ENCODE data around the gene DLEC1. TPM values are rescaled to one million over a fixed set of nuclear protein-coding genes. Genes with fewer than 3 reads are reported as not detected.

DLEC1 gene
- total and polyA plus RNA-seq, 5 donors from 2014 or later: 0.09 to 4.9 (median 0.64) TPM

DNA sequence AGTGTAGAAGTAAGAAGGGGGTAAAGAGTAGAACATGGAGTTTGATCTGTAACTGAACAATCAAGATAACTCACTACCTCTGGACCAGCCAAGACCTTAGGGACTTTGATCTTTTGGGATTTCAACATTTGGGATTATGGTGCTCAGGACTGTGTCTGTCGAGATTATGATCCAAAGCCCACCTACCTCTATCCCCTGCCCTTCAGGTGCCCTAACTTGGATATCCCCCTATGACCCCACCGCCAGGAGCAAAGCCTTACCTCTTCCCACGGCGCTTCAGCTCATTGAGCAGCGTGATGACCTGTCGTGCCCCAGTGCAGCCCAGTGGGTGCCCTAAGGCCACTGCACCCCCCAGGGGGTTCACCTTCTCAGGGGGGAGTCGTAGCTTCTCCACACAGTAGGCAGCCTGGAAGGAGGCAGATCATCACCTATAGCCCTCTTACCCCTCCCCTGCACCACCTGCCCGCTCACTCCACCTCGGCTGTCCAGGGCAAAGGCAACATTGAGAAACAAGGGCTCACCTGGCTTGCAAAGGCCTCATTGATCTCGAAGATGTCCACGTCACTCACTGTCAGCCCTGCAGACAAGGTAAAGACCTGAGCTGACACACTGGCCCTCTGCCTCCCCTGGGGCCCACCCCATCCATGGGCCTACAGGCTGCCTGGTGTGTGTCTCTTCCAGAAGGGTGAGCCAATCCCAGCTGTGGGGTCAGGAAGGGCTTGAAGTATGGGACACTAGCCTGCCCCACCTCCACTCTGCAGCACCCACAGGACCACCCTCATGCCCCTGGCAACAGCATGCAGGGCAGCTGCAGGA, 86.5 kb downstream of the DLEC1 start:
- no peak overlapping the region for H3K27ac ChIP-seq (ENCODE audit: insufficient read depth, low read length, poor library complexity, severe bottlenecking)
- no peaks in the 10 kb centered on the region for H3K27me3 ChIP-seq (ENCODE audit: control insufficient read depth, insufficient read depth, low read length)
- Mint-ChIP-seq H3K4me3 (no peak overlapping the region), H3K27ac (peak overlapping the region in 1 of 3 donors; percentile 36), H3K4me1 (peaks cover 0 to 18% (median 8%) of the 10 kb centered on the region in 4 donors), H3K36me3 (peaks cover 48% of the 10 kb centered on the region), H3K9me3 (no peaks in the 10 kb centered on the region), H3K27me3 (no peaks in the 10 kb centered on the region)
- H3K9me3 ChIP-seq (ENCODE audit: control insufficient read depth in 2 of 2, low read length in 2 of 2): no peaks in the 10 kb centered on the region
- no peak overlapping the region for H3K4me3 ChIP-seq (ENCODE audit: low read depth, low read length)
- H3K4me1 ChIP-seq (ENCODE audit: control insufficient read depth, insufficient read depth, low read length, poor library complexity, severe bottlenecking): peaks cover 7% of the 10 kb centered on the region
- peaks cover 91% of the 10 kb centered on the region for H3K36me3 ChIP-seq (ENCODE audit: control insufficient read depth, insufficient read depth, low read length)
- DNase-seq (no peak), ATAC-seq (ENCODE audit: low read depth in 2 of 2) (no peak)

- Mint-ChIP-seq H3K36me3 (peaks cover 50% of the 10 kb centered on the region), H3K4me3 (no peak overlapping the region), H3K9me3 (no peaks in the 10 kb centered on the region), H3K27me3 (no peaks in the 10 kb centered on the region), H3K27ac (peak overlapping the region in 1 of 3 donors; percentile 52), H3K4me1 (peaks cover 0 to 19% (median 11%) of the 10 kb centered on the region in 4 donors)
- Histone ChIP-seq H3K36me3 (ENCODE audit: control insufficient read depth, insufficient read depth, low read length) (peaks cover 89% of the 10 kb centered on the region), H3K4me1 (ENCODE audit: control insufficient read depth, insufficient read depth, low read length, poor library complexity, severe bottlenecking) (peaks cover 7% of the 10 kb centered on the region), H3K4me3 (ENCODE audit: low read depth, low read length) (no peak overlapping the region), H3K27me3 (ENCODE audit: control insufficient read depth, insufficient read depth, low read length) (no peaks in the 10 kb centered on the region), H3K27ac (ENCODE audit: insufficient read depth, low read length, poor library complexity, severe bottlenecking) (no peak overlapping the region), H3K9me3 (ENCODE audit: control insufficient read depth in 2 of 2, low read length in 2 of 2) (no peaks in the 10 kb centered on the region)
- no peak for DNase-seq
- ATAC-seq (ENCODE audit: low read depth in 2 of 2): no peak
These were observed 87.3 kb downstream of the DLEC1 start for GRCh38 chr3:38126121-38126892.

- H3K36me3 ChIP-seq (ENCODE audit: control insufficient read depth, insufficient read depth, low read length): peaks cover 88% of the 10 kb centered on the region
- H3K27ac ChIP-seq (ENCODE audit: insufficient read depth, low read length, poor library complexity, severe bottlenecking): no peak overlapping the region
- Mint-ChIP-seq H3K4me1 (peaks cover 0 to 31% (median 22%) of the 10 kb centered on the region in 4 donors), H3K4me3 (no peak overlapping the region), H3K36me3 (peaks cover 51% of the 10 kb centered on the region), H3K9me3 (no peaks in the 10 kb centered on the region), H3K27ac (peak overlapping the region; percentile 55 to 93 (median 80)), H3K27me3 (no peaks in the 10 kb centered on the region)
- no peak overlapping the region for H3K4me3 ChIP-seq (ENCODE audit: low read depth, low read length)
- H3K27me3 ChIP-seq (ENCODE audit: control insufficient read depth, insufficient read depth, low read length): no peaks in the 10 kb centered on the region
- peak in 1 of 2 donors; percentile 14 for ATAC-seq (ENCODE audit: low read depth in 2 of 2)
- H3K4me1 ChIP-seq (ENCODE audit: control insufficient read depth, insufficient read depth, low read length, poor library complexity, severe bottlenecking): peaks cover 7% of the 10 kb centered on the region
- H3K9me3 ChIP-seq (ENCODE audit: control insufficient read depth in 2 of 2, low read length in 2 of 2): no peaks in the 10 kb centered on the region
- DNase-seq: no peak
These were observed 88.7 kb downstream of the DLEC1 start for GRCh38 chr3:38127611-38128302.

DNA sequence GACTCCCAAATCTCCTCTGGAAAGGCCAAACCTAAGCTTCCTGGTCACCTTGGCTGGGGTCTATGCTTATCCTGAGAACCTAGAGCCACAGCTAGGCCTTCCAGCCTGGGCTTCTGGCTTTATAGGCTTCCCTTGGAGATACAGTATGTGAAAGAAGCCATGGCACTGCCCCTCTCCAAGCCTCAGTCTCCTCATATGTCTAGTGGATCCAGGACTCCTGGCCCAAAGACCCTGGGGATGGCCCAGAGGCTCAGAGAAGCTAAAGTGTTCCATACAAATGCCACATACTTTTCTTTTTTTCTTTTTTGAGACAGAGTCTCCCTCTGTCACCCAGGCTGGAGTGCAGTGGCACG, 89.3 kb downstream of the DLEC1 start:
- no peaks in the 10 kb centered on the region for H3K9me3 Mint-ChIP-seq
- peak overlapping the region in 1 of 3 donors; percentile 80 for H3K27ac Mint-ChIP-seq
- peaks cover 0 to 35% (median 26%) of the 10 kb centered on the region in 4 donors for H3K4me1 Mint-ChIP-seq
- no peak overlapping the region for H3K4me3 Mint-ChIP-seq
- H3K27me3 Mint-ChIP-seq: no peaks in the 10 kb centered on the region
- no peak overlapping the region for H3K27ac ChIP-seq (ENCODE audit: insufficient read depth, low read length, poor library complexity, severe bottlenecking)
- no peak for ATAC-seq (ENCODE audit: low read depth in 2 of 2)
- H3K27me3 ChIP-seq (ENCODE audit: control insufficient read depth, insufficient read depth, low read length): no peaks in the 10 kb centered on the region
- H3K4me1 ChIP-seq (ENCODE audit: control insufficient read depth, insufficient read depth, low read length, poor library complexity, severe bottlenecking): peaks cover 7% of the 10 kb centered on the region
- H3K36me3 ChIP-seq (ENCODE audit: control insufficient read depth, insufficient read depth, low read length): peaks cover 88% of the 10 kb centered on the region
- H3K9me3 ChIP-seq (ENCODE audit: control insufficient read depth in 2 of 2, low read length in 2 of 2): no peaks in the 10 kb centered on the region
- H3K4me3 ChIP-seq (ENCODE audit: low read depth, low read length): no peak overlapping the region
- H3K36me3 Mint-ChIP-seq: peaks cover 46% of the 10 kb centered on the region
- DNase-seq: no peak

DNA sequence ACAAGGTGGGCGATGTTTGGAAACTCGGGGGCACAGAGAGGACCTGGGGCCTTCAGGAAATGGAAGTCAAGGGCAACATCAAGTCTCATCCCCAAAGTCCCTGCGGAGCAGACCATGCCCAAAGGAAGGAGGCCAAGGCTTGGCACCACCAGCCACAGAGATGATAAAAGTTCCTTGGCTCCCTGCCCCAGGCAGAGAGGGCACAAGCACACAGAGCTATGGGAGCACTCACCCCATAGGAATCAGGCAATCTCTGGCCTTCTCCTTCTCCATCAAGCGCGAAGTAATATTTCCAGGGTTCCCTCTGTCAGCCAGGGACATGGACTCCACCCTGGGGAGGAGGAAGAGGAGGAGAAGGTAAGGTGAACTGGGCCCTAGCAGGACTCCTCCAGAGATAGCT, 90.0 kb downstream of the DLEC1 start:
- H3K27ac Mint-ChIP-seq: peak overlapping the region in 1 of 3 donors; percentile 67
- H3K27ac ChIP-seq (ENCODE audit: insufficient read depth, low read length, poor library complexity, severe bottlenecking): no peak overlapping the region

DNA sequence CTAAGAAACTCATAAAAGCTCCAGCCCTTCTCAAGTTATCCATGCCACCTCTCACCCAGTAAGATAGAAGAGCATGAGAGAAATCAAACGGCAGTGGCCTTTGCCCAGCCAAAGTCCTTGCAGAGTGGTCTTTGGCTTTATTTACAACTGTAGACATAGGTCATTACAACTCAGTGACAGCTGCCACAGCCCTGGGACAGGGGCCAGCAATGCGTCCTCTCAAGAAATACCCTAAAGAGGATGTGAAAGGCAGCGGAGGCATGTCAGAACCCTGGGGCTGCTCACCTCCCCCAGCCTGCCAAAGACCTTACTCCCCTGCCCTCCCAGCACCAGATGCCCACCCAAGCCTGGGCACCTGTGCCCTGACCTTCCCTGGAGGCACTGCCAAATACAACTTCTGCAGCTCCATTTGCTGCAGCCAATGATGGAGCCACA, 91.6 kb downstream of the DLEC1 start:
- H3K27ac ChIP-seq (ENCODE audit: insufficient read depth, low read length, poor library complexity, severe bottlenecking): no peak overlapping the region
- H3K4me1 ChIP-seq (ENCODE audit: control insufficient read depth, insufficient read depth, low read length, poor library complexity, severe bottlenecking): peaks cover 18% of the 10 kb centered on the region
- H3K27ac Mint-ChIP-seq: peak overlapping the region; percentile 33 to 76 (median 36)
- peaks cover 38% of the 10 kb centered on the region for H3K36me3 Mint-ChIP-seq
- no peak overlapping the region for H3K4me3 ChIP-seq (ENCODE audit: low read depth, low read length)
- no peaks in the 10 kb centered on the region for H3K9me3 Mint-ChIP-seq
- ATAC-seq (ENCODE audit: low read depth in 2 of 2): no peak
- peaks cover 4 to 50% (median 36%) of the 10 kb centered on the region in 4 donors for H3K4me1 Mint-ChIP-seq
- peak overlapping the region in 1 of 4 donors; percentile 19 for H3K4me3 Mint-ChIP-seq
- H3K27me3 ChIP-seq (ENCODE audit: control insufficient read depth, insufficient read depth, low read length): no peaks in the 10 kb centered on the region
- H3K27me3 Mint-ChIP-seq: no peaks in the 10 kb centered on the region
- no peaks in the 10 kb centered on the region for H3K9me3 ChIP-seq (ENCODE audit: control insufficient read depth in 2 of 2, low read length in 2 of 2)
- no peak for DNase-seq
- H3K36me3 ChIP-seq (ENCODE audit: control insufficient read depth, insufficient read depth, low read length): peaks cover 78% of the 10 kb centered on the region

More for the DNA sequence above, 90.0 kb downstream of the DLEC1 start:
- Mint-ChIP-seq H3K4me3 (no peak overlapping the region), H3K4me1 (peaks cover 0 to 37% (median 30%) of the 10 kb centered on the region in 4 donors), H3K9me3 (no peaks in the 10 kb centered on the region), H3K27me3 (no peaks in the 10 kb centered on the region), H3K36me3 (peaks cover 44% of the 10 kb centered on the region)
- DNase-seq (no peak), ATAC-seq (ENCODE audit: low read depth in 2 of 2) (no peak)
- Histone ChIP-seq H3K27me3 (ENCODE audit: control insufficient read depth, insufficient read depth, low read length) (no peaks in the 10 kb centered on the region), H3K9me3 (ENCODE audit: control insufficient read depth in 2 of 2, low read length in 2 of 2) (no peaks in the 10 kb centered on the region), H3K4me3 (ENCODE audit: low read depth, low read length) (no peak overlapping the region), H3K4me1 (ENCODE audit: control insufficient read depth, insufficient read depth, low read length, poor library complexity, severe bottlenecking) (peaks cover 7% of the 10 kb centered on the region), H3K36me3 (ENCODE audit: control insufficient read depth, insufficient read depth, low read length) (peaks cover 92% of the 10 kb centered on the region)

DNA sequence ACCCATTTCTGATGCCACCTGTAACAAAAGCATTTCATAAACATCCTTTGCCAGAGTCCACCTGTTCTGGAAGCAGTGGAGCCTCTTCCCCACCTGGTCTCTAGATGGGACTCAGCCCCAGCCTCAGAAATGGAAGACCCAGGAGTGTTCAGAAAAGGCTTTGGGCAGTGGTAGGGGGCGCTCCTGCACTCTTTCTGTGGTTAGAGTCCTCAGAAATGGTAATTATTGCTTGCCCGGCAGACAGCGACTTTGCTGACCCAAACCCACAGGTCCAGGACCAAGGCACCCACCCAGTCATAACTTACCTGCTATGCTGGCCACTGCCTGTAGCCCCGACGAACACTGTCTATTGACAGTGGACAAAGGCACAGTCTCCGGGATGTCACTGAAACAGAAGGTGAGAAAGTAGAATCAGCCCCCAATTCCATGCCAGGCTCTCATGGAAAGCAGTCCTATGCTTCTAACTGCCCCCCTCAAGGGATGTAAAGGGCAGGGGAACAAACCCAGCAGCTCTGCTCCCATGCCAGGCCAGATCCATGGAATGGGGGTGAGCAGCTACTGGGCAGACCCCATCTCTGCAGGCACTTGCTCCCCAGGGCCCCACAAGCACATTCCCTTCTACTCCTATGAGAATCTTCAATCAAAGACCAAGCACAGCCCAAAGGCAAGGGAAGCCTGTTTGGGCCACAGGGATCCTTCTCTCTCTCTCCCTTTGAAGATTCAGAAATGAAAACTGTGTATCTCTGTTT, 92.8 kb downstream of the DLEC1 start:
- peaks cover 4 to 57% (median 40%) of the 10 kb centered on the region in 4 donors for H3K4me1 Mint-ChIP-seq
- Histone ChIP-seq H3K36me3 (ENCODE audit: control insufficient read depth, insufficient read depth, low read length) (peaks cover 66% of the 10 kb centered on the region), H3K27ac (ENCODE audit: insufficient read depth, low read length, poor library complexity, severe bottlenecking) (no peak overlapping the region)

More for the DNA sequence above, 92.8 kb downstream of the DLEC1 start:
- H3K9me3 Mint-ChIP-seq: no peaks in the 10 kb centered on the region
- ATAC-seq (ENCODE audit: low read depth in 2 of 2): no peak
- Histone ChIP-seq H3K27me3 (ENCODE audit: control insufficient read depth, insufficient read depth, low read length) (no peaks in the 10 kb centered on the region), H3K4me3 (ENCODE audit: low read depth, low read length) (no peak overlapping the region), H3K9me3 (ENCODE audit: control insufficient read depth in 2 of 2, low read length in 2 of 2) (no peaks in the 10 kb centered on the region), H3K4me1 (ENCODE audit: control insufficient read depth, insufficient read depth, low read length, poor library complexity, severe bottlenecking) (peaks cover 29% of the 10 kb centered on the region)
- H3K27ac Mint-ChIP-seq: peak overlapping the region in 2 of 3 donors; percentile 6 to 42
- H3K27me3 Mint-ChIP-seq: no peaks in the 10 kb centered on the region
- peak overlapping the region in 2 of 4 donors; percentile 2 to 42 for H3K4me3 Mint-ChIP-seq
- peaks cover 35% of the 10 kb centered on the region for H3K36me3 Mint-ChIP-seq
- DNase-seq: peak in 1 of 3 donors; percentile 33
